Activated CD4-positive, alpha-beta T cell treated with anti-CD3 and anti-CD28 coated beads, Interleukin-2, amount 50 U/mL, for 24 hours (primary cell): ENCODE data around the gene TBC1D17.

Experiments
- DNase-seq, 2 donors: peaks; one replicate each; pipeline ENCODE4 v3.0.0-alpha.2; 2020; ENCODE audit warnings: low read depth in 1 of 2, low spot score in 1 of 2

The TBC1D17 gene

DNA sequence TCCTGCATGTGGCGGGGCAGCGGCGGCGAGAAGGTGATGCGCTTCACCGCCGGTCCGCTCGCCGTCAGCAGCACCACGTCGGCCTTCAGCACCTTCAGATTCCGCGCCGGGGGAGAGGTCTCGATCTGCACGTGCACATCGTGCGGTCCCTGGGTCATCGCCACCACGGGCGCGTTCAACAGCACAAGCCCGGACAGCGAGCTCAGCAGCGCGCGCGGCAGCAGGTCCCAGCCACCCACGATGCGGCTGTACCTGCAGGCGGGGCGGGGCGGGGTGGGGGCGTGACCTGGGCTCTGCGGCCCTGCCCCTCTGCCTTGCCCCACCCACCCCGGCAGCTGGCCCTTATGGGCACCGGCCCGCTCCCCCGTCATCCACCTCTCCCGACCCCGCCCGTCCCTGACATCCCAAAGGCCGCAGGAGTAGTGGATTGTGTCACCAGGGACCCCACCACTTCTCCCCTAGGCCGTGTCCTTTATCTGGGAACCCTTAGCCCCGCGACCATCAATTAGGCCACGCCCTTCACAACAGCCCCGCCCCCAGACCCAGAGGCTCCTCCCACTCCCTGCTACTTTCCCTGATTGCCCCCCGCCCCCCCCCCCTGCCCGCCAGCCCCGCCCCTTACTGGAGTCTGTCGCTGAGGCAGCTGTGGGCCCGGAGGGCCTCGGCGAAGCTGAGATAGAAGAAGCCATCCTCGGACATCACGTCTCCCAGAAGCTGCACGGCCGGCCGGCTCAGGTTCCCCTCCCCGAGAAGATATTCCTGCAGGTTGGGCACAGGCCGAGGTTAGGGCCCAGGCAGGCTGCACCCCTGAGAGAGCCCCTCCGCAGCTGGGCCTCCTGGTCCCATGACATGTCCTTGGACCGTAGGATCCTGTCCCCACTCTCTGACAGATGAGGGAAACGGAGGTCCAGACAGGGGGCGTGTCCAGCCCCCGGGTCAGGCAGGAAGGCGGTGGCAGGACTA, 13.1 kb downstream of the TBC1D17 start:
- peak in 1 of 2 donors; percentile 54 for DNase-seq

DNA sequence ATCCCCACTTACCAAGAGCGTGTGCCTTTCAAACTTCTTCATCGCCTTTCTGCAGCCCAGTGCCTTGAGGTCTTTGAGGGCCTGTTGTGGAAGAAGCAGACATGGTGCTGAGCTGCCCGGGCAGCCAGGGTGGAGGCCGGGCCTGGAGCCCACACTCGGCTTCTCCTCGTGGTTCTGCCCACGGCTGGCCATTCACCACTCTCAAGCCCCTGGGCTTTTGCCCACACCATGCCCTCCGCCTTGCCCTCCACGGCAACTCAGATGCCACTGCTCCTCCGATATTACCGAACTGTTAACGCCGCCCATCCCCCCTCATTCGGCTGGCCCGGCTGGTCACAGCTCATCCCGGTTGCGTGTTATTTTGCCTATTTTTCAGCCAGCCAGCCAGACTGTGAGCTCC, 13.9 kb downstream of the TBC1D17 start:
- DNase-seq = no peak

DNA sequence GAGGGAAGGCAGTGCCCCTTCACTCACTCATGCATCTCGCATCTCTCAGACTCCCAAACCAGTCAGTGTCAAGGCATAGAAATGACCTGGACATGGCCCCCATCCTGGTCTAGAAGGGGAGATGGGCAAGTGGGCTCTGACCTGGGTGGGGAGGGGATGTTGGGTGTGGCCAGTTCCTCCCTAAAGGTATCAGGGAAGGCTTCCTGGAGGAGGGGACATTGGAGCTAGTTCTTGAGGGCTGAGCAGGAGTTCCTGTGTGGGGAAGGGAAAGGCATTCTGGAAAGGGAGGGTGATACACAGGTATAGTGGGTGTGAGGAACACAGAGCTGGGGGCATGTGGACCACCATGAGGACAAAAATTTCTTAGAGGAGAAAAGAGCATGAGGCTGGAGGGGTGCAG, 15.2 kb downstream of the TBC1D17 start:
- DNase-seq = no peak

DNA sequence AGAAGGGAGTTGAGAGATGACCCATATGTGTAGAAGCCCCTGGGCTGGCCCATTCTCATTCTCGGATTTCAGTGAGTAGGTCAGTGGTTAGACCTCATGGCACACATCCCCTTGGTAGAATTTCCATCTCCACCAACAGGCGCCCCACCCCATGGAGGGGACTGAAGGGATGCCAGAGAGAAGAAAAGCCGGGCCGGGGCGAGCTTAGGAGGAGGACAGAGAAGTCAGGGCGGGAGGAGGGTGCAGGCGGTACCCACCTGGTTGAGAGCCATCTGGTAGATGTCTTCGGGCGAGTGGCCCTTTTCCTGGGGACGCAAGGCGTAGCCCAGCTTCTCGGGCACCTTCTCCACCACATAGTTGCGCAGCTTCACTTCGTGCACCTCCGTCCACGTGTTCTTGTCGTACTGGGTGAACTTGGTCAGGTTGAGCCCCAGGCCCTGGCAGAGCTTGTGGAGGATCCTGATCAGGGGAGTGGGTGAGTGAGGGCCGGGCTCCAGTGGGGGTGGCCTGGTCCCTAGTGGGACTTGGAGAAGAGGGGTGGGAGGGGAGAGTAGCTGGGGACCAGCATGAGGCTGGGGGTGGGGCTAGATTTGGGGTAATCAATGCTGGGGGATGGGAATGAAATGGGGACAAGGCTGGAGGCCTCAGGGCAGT, 16.6 kb downstream of the TBC1D17 start:
- DNase-seq = no peak

DNA sequence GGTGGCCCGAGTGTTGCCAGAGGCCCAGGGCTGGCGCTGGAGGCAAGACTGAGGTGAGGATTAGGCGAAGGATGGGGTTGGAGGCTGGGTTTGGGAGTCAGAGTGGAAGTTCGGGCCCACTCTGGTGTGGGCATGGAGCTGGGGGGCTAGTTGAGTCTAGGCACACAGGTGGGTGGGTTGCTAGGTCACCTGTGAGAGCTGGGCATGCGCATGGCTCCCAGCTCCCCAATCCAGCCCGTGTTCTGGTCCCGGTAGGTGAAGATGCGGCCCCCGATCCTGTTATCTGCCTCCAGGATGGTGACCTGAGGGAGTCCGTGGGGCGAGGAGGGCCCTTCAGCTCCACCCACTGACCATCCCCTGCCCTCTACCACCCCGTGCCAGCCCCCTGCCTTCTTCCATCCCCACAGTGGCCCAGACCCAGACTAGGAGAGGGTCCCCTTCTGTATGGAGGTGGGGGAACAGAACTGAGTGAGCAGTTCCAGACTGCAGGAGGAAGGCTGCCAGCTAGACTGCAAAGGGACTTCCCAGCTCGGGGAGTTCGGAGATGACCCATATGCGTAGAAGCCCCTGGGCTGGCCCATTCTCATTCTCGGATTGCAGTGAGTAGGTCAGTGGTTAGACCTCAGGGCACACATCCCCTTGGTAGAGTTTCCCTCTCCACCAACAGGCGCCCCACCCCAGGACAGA, 17.5 kb downstream of the TBC1D17 start:
- DNase-seq = no peak

DNA sequence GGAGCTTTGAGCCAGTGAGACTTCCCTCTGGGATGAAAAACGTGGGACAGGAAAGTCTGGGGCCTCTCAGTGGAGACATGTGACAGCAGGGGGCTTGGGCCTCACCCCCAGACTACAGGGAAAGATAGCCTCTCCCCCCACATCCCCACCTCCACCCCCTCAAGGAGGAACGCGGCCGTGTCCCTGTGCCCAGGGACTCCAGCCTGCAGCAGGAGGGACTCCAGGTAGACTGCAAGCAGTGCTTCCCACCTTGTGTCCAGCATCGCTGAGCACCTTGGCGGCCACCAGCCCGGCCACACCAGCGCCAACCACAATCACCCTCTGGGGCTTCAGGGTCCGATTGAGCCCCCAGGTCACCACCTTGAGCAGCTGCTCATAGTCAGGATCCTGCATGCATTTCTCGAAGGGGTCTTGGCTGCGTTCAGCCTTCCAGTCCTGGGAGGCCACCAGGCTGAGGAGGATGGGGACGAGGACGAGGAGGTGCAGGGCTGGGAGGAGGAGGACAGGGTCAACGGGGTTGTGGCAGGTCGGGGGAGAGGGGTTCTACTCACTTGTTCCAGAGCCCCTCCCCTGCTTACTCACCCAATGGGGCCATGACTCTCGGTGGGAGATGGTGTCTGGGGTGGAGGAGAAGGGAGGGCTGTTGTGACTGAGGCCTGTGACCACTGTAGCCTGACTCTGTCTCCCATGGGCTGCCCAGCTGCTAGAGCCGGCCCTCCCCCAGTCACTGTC, 18.2 kb downstream of the TBC1D17 start:
- DNase-seq = no peak

DNA sequence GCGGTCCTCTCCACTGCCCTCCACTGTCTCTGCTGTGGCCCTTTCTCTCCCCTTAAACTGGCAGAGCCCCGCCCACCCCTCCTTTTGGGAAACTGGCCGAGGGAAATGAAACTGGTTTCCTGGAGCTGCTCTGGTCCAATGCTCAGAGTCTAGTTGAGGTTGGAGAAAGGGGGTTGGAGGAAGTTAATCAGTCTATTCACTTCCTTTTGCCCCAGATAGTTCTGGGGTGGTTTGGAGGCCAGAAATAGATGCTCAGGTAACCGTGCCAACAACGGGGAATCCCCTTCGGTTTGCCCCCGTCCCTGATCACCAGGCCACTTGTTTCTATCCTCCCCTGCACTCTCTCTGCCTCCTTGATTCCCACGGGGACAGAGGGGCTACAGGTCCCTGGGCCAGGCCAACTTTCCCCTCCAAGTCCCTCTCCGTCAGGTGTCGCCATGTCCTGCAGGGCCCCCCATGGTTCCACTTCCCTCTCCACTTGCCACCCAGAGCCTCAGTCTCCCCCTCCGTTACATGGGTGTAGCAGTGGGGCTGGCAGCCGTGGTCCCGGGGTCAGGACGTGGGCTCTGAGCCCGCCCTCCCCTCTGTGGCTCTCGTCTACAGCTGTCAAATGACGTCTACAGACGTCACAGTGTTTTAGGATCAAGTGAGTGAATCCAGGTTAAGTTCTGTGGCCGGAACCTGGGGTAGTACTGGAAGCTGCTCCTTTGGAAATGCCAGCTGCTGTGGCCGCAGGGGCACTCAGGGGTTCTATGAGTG, 19.5 kb downstream of the TBC1D17 start, which contains the start of gene IL4I1:
IL4I1 (minus strand) TSS at position 25 of the 759 bp plus-strand sequence. CDS start 727 bp downstream, outside the sequence.
- DNase-seq = peak; percentile 37 to 48

DNA sequence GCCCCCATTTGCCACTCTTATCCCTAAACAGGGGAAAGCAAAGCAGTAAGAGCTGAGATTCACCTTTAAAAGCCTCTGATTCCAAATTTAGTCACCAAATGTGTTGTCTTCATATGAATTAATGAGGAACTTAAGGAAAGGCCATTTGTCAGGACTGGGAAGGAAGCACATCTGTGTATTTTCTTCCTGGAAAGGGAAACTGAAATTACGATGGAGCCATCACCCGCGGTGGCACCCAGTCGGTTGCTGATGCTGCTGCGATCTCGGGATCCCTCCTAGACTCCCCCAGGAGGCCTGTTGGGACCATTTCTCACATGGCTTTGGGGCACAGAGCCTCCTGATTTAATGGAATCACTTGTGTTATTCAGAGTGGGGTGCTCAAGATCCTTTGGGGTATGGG, 26.6 kb downstream of the TBC1D17 start:
- DNase-seq = no peak

DNA sequence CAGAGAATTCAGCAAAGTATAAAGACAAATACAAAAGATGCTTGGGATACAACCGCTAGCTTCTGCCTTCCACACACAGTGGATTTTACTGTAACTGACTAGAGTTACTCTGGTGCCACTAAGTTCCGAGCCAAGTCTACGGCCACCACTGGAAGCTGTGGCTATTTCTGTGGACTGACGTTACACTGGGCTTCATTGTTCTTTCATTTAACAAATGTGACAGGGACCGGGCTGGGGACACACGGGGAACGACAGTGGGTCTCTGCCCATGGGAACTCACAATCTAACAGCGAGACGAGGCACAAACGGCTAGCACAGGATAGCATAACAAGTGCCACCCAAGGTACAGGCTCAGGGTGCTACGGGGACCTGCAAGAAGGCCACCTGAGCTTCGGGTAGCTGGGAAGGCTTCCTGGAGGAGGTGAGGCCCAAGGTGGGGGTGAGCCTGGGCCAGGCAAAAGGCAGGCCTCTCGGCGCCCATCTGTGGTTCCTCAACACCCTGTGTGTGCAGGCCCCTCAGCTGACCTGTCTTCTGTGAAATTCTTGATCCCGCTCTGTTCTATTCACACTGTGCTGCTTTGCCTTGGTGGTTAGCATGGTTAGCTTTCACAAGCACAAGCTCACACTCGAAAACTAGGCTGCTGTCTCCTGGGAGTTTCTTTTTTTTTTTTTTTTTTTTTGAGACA, 29.5 kb downstream of the TBC1D17 start:
- DNase-seq = no peak

DNA sequence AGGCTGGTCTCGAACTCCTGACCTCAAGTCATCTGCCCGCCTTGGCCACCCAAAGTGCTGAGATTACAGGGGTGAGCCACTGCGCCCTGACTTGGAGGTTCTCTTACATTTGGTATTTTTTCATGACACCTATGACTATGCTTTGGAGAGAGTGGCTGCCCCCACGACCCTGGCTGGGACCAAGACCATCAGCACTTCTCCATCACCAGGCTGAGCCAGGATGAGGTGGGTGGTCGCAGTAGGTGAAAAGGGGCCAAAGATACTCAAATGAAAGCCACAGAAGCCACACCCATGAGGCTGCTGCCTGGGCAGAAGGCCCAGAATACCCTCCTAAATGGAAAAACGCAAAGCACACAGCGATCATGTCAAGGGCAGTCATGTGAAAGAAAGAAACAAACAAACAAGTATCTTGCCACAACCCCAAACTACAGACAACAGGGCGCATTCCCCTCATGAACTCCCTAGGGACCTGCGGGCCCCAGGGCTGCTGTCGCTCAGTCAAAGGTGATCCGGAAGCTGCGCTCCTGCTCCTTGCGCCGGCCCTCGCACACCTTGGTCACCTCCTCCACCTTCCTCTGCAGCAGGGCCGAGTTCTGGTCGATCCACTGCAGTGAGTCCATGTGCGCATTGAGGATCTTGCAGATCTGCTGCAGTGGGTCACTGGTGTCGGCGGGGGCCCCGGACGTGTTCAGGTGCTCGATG, 30.4 kb downstream of the TBC1D17 start:
- DNase-seq = no peak

DNA sequence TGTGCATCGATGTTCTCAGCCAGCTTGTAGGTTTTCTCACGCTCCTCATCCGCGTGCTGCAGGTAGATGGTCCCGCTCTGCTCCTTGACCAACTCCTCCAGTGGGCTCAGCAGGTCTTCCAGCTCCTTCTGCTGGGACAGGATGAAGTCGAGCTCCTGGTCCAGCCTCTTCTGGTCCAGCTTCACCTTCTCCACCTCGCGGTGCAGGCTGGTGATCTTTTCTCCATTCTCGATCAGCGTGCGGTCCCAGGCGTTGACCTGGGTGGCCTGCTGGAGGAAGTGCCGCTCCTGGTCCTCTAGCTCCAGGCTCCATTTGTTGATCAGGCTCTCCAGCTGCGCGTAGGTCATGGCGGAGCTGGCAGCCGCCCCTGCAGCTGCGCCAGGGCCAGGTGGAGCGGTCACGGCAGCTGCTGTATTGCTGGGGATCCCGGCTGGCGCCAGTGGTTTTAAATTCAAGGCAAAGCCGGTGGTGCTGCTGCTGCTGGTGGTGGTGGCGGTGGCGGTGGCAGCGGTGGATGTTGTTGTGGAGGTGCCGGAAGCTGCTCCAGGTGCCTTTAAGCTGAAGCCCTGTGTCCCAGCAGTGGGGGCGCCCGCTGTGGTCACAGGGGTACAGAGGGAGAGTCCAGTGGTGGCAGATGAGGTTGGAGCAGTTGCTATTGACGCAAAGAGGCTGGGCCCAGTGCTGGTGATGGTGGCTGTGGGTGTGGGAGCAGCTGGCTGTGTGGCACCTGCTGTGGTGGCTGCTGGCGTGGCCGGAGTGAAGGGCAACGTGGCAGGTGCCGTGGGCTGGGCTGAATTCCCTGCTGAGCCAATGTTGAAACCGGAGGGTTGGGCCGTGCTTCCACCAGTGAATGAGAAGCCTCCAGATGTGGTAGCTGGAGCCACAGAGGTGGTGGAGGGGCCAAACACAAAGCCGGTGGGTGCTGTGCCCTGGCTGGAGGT, 31.2 kb downstream of the TBC1D17 start:
- DNase-seq = no peak

DNA sequence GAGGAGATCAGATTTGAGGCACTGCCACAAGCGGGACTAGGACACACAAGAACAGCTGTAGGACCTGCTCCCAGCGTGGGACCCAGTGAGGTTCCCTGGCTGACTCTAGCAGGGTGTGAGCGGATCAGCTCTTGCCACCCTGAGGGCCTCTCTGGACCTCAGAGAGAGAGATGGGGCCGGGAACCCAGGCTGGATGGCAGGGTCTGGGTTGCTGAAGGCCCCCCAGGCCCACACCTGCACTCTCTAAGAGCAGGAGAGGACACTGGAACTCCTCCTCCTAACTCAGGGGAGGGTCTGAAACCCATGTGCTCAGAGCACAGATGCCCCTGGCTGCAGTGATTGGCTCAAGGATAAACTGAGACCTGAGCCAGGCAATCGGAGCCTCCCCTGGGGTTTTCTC, 32.7 kb downstream of the TBC1D17 start:
- no peak for DNase-seq

DNA sequence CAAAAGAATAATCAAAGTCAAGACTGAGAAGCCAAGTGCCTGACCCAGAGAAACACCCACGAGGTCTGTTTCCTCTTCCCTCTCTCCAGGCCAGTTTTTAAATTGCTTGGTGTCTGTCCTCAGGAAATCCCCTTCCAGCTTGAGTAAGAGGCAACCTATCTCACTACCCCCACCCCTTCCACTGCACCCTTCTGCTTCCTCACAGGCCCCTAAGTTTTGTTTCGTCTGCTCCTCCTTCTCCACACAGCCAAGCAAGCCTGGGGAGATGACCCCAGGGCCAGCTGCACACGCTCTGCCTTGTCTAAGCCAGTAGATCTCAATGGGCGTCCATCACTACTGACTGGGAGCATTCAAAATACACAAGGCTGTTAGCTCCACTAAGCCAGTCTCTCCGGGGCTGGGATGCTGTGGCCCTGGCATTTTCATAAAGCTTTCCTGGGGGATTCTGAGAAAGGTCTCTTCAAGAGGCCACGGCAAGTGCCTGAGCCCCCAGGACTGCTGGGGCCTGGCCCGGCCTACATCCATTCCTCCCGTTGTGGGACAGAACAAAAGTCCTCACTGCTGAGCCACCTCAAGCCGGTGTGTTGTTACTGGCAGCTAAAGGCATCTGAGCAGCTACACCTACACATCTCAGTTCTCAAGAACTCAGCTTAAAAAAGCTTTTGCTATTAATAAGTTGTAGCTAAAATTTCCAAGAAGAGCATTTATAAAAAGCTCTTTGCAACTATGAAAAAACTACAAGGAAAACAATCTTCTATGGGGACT, 34.1 kb downstream of the TBC1D17 start:
- DNase-seq = peak in 1 of 2 donors; percentile 34

DNA sequence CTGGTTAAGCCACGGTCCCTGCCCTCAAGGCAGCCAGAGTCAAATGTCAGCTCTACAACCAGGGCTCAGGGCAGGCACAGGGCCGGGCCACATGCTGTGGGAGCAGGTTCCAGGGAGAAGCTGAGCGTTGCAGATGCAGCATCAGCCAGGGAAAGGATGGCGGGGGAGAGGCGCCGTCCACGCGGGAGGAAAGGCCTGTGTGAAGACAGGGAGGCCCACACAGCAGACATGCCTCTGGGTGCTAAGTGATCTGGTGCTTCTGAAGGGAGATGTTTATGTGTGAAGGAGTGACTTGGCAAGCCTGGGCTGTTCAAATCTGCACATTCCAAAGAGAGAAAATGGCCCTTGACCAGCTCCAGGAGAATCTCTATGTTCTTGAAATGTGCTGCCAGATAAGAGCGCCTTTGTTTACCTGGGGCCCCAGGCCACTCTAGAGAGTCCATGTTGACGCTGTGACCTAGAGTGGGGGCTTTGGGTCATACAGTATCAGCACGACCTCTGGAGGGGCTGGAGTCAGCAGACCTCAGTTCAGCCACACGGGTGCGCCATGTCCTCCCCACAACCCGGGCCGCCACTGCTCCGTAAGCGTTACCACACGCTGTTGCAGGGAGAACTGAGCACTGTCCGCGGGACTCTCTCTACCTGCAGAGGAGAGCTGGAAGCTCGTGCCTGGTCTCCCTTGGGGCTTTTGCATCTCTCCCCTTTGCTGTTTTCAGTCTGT, 35.6 kb downstream of the TBC1D17 start:
- DNase-seq = no peak

DNA sequence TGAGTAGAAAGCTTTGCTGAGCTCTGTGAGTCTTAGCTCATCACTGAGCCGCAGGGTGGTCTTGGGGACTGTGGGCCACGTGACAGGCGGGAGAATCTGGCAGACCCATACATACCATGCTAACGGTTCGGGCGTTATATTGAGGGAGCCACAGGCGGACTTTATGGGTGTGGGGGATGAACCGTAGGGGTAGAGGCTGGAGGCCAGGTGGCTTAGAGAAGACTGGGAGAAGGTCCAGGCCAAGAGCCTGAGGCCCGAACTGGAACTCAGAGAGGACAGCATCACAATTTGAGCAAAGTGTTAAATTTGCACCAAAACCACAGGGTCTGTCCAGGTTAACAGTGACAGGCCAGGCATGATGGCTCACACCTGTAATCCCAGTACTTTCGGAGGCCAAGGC, 36.2 kb downstream of the TBC1D17 start:
- no peak for DNase-seq

DNA sequence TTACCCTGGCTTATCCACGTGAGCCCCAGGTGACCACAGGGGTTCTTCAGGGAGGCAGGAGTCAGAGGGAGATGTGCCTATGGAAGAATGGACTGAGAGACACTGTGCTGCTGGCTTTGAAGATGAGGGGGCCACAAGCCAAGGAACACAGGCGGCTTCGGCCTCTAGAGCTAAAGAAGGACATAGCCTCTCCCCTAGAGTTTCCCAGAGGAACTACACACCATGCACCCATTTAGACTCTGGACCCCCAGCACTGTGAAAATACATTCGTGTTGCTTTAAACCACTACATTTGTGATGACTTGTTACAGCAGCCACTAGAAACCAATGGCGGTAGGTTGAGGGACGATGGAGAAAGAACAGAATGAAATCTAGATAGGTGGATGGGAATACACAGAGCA, 37.8 kb downstream of the TBC1D17 start:
- DNase-seq = no peak
